ENCODE results near the gene TRNAU1AP.
"Not testable (repeated sequence)": the region's sequence is repeated elsewhere in the genome, so short reads cannot be mapped to it uniquely, and the experiment has no call there.

The TRNAU1AP gene

GRCh38 chr1:28521502-28522164 is 31.3 kb upstream of the TRNAU1AP start:
- no peaks in the 10 kb centered on the region for H3K27me3 ChIP-seq (ENCODE audit: control insufficient read depth, insufficient read depth, low read length, poor library complexity, severe bottlenecking)
- no peaks in the 10 kb centered on the region for H3K9me3 ChIP-seq (ENCODE audit: control insufficient read depth, low read length)
- 96 to 97% methylated on average over 6 of the region's 6 CpGs for WGBS, 2 experiments
- H3K27ac ChIP-seq (ENCODE audit: insufficient read depth, low read depth, low read length, poor library complexity, severe bottlenecking): no peak overlapping the region
- H3K4me1 ChIP-seq (ENCODE audit: control insufficient read depth, insufficient read depth, low read length): peaks cover 15% of the 10 kb centered on the region
- H3K4me3 ChIP-seq (ENCODE audit: insufficient read depth, low read depth, low read length): no peak overlapping the region
- H3K36me3 ChIP-seq (ENCODE audit: control insufficient read depth, insufficient read depth, low read length): no peaks in the 10 kb centered on the region

DNA sequence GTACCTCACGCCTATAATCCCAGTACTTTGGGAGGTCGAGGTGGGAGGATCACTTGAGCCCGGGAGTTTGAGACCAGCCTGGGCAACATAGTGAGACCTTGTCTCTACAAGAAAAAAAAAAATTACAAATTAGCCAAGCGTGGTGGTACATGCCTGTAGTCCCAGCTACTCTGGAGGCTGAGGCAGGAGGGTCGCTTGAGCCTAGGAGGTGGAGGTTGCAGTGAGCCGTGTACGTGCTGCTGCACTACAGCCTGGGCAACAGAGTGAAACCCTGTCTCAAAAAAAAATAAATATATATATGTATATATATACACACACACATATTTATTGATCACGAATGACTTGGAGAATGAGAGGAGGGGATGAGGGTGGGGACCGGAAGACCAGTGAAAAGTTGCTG is 30.3 kb upstream of the TRNAU1AP start:
- H3K36me3 ChIP-seq (ENCODE audit: control insufficient read depth, insufficient read depth, low read length); H3K27me3 ChIP-seq (ENCODE audit: control insufficient read depth, insufficient read depth, low read length, poor library complexity, severe bottlenecking); H3K9me3 ChIP-seq (ENCODE audit: control insufficient read depth, low read length); H3K27ac ChIP-seq (ENCODE audit: insufficient read depth, low read depth, low read length, poor library complexity, severe bottlenecking); H3K4me3 ChIP-seq (ENCODE audit: insufficient read depth, low read depth, low read length): not testable (repeated sequence)
- WGBS, 2 experiments: 94 to 96% methylated on average over 8 of the region's 9 CpGs
- peaks cover 15% of the 10 kb centered on the region for H3K4me1 ChIP-seq (ENCODE audit: control insufficient read depth, insufficient read depth, low read length)

DNA sequence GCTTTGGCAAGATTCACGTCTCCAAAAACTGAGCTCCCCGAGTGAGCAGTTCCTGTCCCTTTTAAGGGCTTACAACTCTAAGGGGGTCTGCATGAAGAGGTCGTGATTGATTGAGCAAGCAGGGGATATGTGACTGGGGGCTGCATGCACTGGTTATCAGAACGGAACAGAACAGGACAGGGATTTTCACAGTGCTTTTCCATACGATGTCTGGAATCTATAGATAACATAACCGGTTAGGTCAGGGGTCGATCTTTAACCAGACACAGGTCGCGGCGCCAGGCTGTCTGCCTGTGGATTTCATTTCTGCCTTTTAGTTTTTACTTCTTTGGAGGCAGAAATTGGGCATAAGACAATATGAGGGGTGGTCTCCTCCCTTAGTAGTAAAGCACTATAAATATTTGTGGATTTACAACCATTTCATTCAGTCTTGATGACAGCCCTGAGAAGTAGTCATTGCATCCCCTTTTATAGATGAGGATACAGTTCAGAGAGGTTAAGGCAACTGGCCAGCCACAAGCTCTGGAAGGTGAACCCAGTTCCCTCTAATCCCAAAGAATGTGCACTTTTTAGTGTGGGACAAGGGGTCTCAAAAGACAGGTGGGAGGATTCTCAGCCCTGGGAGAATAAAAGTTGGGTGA is 27.8 kb upstream of the TRNAU1AP start:
- not testable (repeated sequence) for H3K27ac ChIP-seq (ENCODE audit: insufficient read depth, low read depth, low read length, poor library complexity, severe bottlenecking); H3K4me3 ChIP-seq (ENCODE audit: insufficient read depth, low read depth, low read length); H3K27me3 ChIP-seq (ENCODE audit: control insufficient read depth, insufficient read depth, low read length, poor library complexity, severe bottlenecking); H3K36me3 ChIP-seq (ENCODE audit: control insufficient read depth, insufficient read depth, low read length); H3K4me1 ChIP-seq (ENCODE audit: control insufficient read depth, insufficient read depth, low read length); H3K9me3 ChIP-seq (ENCODE audit: control insufficient read depth, low read length)
- WGBS, 2 experiments: 94 to 95% methylated on average over 10 of the region's 10 CpGs

DNA sequence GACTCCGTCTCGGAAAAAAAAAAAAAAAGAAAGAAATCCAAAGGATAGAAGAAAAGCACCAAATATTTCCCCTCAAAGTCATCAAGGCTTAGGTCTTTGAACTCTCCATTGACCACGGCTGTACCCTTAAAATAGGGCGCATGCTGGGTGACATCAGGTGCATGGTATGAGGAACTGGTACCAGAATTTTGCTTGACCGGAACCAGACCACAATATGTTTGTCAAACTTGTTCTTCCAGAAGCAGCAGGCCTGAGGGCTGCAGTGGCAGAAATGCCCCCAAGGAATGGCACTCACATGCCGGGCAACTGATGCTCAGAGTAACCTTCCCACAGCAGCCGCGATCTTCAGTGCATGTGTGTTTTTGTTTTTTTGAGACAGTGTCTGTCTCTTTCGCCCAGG is 26.0 kb upstream of the TRNAU1AP start:
- H3K36me3 ChIP-seq (ENCODE audit: control insufficient read depth, insufficient read depth, low read length): peaks cover 14% of the 10 kb centered on the region

DNA sequence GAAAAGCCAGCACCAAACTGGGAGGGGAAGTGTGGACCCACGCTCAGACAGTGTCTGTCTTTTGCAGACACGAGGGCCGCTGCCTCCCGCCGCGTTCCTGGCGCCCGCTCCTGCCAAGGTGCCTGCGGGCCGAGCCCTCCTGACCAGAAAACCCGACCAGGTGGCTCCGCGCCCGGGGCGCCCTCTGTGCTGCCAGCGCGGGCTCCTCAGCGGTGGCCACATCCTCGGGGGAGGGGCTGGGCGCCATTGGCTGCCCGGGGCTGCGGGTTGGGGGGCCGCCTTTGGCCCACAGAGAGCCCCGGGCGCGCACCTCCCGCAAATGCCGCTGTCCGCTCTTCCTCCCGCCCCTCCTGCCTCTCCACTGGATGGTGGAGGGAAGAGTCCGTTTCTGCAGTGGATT is 22.4 kb upstream of the TRNAU1AP start:
- Histone ChIP-seq H3K4me3 (ENCODE audit: insufficient read depth, low read depth, low read length) (no peak overlapping the region), H3K36me3 (ENCODE audit: control insufficient read depth, insufficient read depth, low read length) (peaks cover 33% of the 10 kb centered on the region), H3K27ac (ENCODE audit: insufficient read depth, low read depth, low read length, poor library complexity, severe bottlenecking) (no peak overlapping the region), H3K4me1 (ENCODE audit: control insufficient read depth, insufficient read depth, low read length) (no peaks in the 10 kb centered on the region), H3K27me3 (ENCODE audit: control insufficient read depth, insufficient read depth, low read length, poor library complexity, severe bottlenecking) (no peaks in the 10 kb centered on the region), H3K9me3 (ENCODE audit: control insufficient read depth, low read length) (no peaks in the 10 kb centered on the region)
- 95 to 96% methylated on average over 31 of the region's 31 CpGs for WGBS, 2 experiments

More for the DNA sequence above, 26.0 kb upstream of the TRNAU1AP start:
- WGBS, 2 experiments: 96 to 97% methylated on average over 9 of the region's 9 CpGs
- no peak overlapping the region for H3K27ac ChIP-seq (ENCODE audit: insufficient read depth, low read depth, low read length, poor library complexity, severe bottlenecking)
- H3K4me3 ChIP-seq (ENCODE audit: insufficient read depth, low read depth, low read length): no peak overlapping the region
- H3K9me3 ChIP-seq (ENCODE audit: control insufficient read depth, low read length): no peaks in the 10 kb centered on the region
- H3K27me3 ChIP-seq (ENCODE audit: control insufficient read depth, insufficient read depth, low read length, poor library complexity, severe bottlenecking): no peaks in the 10 kb centered on the region
- no peaks in the 10 kb centered on the region for H3K4me1 ChIP-seq (ENCODE audit: control insufficient read depth, insufficient read depth, low read length)

DNA sequence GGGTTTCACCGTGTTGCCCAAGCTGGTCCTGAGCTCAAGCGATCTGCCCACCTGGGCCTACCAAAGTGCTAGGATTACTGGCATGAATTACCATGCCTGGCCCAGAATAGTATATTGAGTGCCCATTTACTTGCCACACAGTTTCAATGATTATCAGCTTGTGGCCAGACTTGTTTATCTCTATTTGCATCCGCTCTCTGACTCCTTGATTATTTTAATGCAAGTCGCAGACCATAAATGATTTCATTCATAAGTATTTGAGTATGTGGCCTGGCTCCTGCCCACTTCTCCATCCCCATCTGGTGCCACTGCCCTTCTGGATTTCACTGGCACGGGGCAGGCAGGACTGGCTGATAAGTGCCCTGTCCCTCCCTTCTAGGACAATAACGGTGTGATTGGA is 18.2 kb upstream of the TRNAU1AP start:
- H3K9me3 ChIP-seq (ENCODE audit: control insufficient read depth, low read length): no peaks in the 10 kb centered on the region
- no peaks in the 10 kb centered on the region for H3K4me1 ChIP-seq (ENCODE audit: control insufficient read depth, insufficient read depth, low read length)
- WGBS, 2 experiments: 97% methylated on average over 6 of the region's 6 CpGs
- H3K4me3 ChIP-seq (ENCODE audit: insufficient read depth, low read depth, low read length): no peak overlapping the region
- no peak overlapping the region for H3K27ac ChIP-seq (ENCODE audit: insufficient read depth, low read depth, low read length, poor library complexity, severe bottlenecking)
- H3K36me3 ChIP-seq (ENCODE audit: control insufficient read depth, insufficient read depth, low read length): peaks cover 47% of the 10 kb centered on the region
- no peaks in the 10 kb centered on the region for H3K27me3 ChIP-seq (ENCODE audit: control insufficient read depth, insufficient read depth, low read length, poor library complexity, severe bottlenecking)

GRCh38 chr1:28535180-28535579 is 17.7 kb upstream of the TRNAU1AP start:
- no peaks in the 10 kb centered on the region for H3K4me1 ChIP-seq (ENCODE audit: control insufficient read depth, insufficient read depth, low read length)
- H3K4me3 ChIP-seq (ENCODE audit: insufficient read depth, low read depth, low read length): no peak overlapping the region
- H3K27me3 ChIP-seq (ENCODE audit: control insufficient read depth, insufficient read depth, low read length, poor library complexity, severe bottlenecking): no peaks in the 10 kb centered on the region
- peaks cover 47% of the 10 kb centered on the region for H3K36me3 ChIP-seq (ENCODE audit: control insufficient read depth, insufficient read depth, low read length)
- H3K9me3 ChIP-seq (ENCODE audit: control insufficient read depth, low read length): no peaks in the 10 kb centered on the region
- 95% methylated on average over 6 of the region's 6 CpGs for WGBS, 2 experiments
- no peak overlapping the region for H3K27ac ChIP-seq (ENCODE audit: insufficient read depth, low read depth, low read length, poor library complexity, severe bottlenecking)

DNA sequence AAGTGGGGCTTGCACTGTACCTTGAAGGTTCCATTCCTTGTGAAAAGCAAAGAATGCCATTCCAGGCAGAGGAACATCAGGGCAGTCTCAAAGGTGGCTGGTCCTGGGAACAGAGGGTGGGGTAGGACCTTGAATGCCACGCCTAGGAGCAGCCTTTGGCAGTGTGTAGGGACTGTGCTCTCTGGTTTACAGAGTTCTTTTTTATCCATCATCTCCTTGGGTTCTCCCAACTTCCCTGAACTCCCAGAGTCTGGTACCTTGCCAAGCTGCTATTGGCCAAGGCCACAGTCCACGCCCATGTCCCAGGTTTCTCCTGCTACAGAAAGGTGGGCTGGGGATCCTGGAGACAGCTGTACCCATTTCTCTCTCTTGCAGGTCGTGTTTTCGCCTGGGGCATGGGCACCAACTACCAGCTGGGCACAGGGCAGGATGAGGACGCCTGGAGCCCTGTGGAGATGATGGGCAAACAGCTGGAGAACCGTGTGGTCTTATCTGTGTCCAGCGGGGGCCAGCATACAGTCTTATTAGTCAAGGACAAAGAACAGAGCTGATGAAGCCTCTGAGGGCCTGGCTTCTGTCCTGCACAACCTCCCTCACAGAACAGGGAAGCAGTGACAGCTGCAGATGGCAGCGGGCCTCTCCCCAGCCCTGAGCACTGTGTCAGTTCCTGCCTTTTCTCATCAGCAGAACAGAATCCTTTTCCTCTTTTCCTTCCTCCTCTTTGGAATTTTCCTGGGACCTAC is 15.3 kb upstream of the TRNAU1AP start:
- no peaks in the 10 kb centered on the region for H3K27me3 ChIP-seq (ENCODE audit: control insufficient read depth, insufficient read depth, low read length, poor library complexity, severe bottlenecking)
- H3K4me1 ChIP-seq (ENCODE audit: control insufficient read depth, insufficient read depth, low read length): no peaks in the 10 kb centered on the region
- peaks cover 26% of the 10 kb centered on the region for H3K36me3 ChIP-seq (ENCODE audit: control insufficient read depth, insufficient read depth, low read length)
- no peak overlapping the region for H3K4me3 ChIP-seq (ENCODE audit: insufficient read depth, low read depth, low read length)
- 91 to 93% methylated on average over 8 of the region's 8 CpGs for WGBS, 2 experiments
- no peaks in the 10 kb centered on the region for H3K9me3 ChIP-seq (ENCODE audit: control insufficient read depth, low read length)
- H3K27ac ChIP-seq (ENCODE audit: insufficient read depth, low read depth, low read length, poor library complexity, severe bottlenecking): no peak overlapping the region

DNA sequence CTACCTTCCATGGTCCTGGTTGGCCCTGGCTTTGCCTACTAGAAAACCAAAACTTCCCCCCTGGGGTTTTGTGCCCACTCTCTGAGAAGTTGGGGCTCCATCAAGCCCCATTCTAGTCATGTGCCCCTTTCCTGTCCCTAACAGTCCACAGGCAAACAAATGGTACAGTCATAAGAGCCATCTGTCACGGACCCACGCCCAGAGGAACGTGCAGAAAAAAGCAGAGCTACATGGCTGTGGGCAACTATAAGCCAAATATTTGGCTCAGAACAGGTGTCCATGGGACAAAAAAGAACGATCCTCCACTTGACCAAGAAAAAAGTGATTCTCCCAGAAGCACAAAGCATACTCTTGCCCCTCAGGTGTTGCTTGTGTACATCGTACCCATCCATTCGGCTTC is 14.6 kb upstream of the TRNAU1AP start:
- 94 to 98% methylated on average over 6 of the region's 6 CpGs for WGBS, 2 experiments
- Histone ChIP-seq H3K27me3 (ENCODE audit: control insufficient read depth, insufficient read depth, low read length, poor library complexity, severe bottlenecking) (no peaks in the 10 kb centered on the region), H3K36me3 (ENCODE audit: control insufficient read depth, insufficient read depth, low read length) (peaks cover 26% of the 10 kb centered on the region), H3K4me3 (ENCODE audit: insufficient read depth, low read depth, low read length) (no peak overlapping the region), H3K27ac (ENCODE audit: insufficient read depth, low read depth, low read length, poor library complexity, severe bottlenecking) (no peak overlapping the region), H3K9me3 (ENCODE audit: control insufficient read depth, low read length) (no peaks in the 10 kb centered on the region), H3K4me1 (ENCODE audit: control insufficient read depth, insufficient read depth, low read length) (no peaks in the 10 kb centered on the region)

DNA sequence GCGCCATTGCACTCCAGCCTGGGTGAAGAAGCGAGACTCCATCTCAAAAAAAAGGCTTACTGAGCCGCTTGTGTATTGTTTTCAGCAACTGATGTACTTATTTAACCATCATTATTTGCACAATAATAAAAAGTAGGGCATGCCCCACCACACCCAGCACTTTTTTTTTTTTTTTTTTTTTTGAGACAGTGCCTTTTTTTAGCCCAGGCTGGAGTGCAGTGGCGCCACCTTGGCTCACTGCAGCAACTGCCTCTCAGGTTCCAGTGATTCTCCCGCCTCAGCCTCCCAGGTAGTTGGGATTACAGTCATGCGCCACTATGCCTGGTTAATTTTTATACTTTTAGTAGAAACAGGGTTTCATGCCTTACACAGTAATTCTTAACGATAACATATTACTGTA is 12.2 kb upstream of the TRNAU1AP start:
- 92 to 94% methylated on average over 7 of the region's 7 CpGs for WGBS, 2 experiments
- no peaks in the 10 kb centered on the region for H3K9me3 ChIP-seq (ENCODE audit: control insufficient read depth, low read length)
- no peak overlapping the region for H3K27ac ChIP-seq (ENCODE audit: insufficient read depth, low read depth, low read length, poor library complexity, severe bottlenecking)
- H3K36me3 ChIP-seq (ENCODE audit: control insufficient read depth, insufficient read depth, low read length): peaks cover 15% of the 10 kb centered on the region
- no peaks in the 10 kb centered on the region for H3K4me1 ChIP-seq (ENCODE audit: control insufficient read depth, insufficient read depth, low read length)
- H3K27me3 ChIP-seq (ENCODE audit: control insufficient read depth, insufficient read depth, low read length, poor library complexity, severe bottlenecking): no peaks in the 10 kb centered on the region
- no peak overlapping the region for H3K4me3 ChIP-seq (ENCODE audit: insufficient read depth, low read depth, low read length)

Measured in ectodermal cell (in vitro differentiated cells).